GM19468 (cell line): ENCODE results near the gene PRKN.

Experiments
- ATAC-seq: cut with Tn5 transposase; IDR thresholded peaks from one replicate; pipeline ENCODE4 v1.9.1; 2021; ENCODE audit warnings: mild to moderate bottlenecking, moderate library complexity, moderate number of reproducible peaks; ENCODE audit not compliant: unreplicated experiment; ENCODE audit errors: extremely low read depth

PRKN gene

GRCh38 chr6:162712694-162713093 is 14.9 kb downstream of the PRKN start:
- no peak for ATAC-seq

- ATAC-seq: no peak
These were observed 16.2 kb downstream of the PRKN start for GRCh38 chr6:162711376-162711775.

GRCh38 chr6:162710936-162711335 is 16.6 kb downstream of the PRKN start:
- ATAC-seq: no peak

GRCh38 chr6:162710419-162710818 is 17.1 kb downstream of the PRKN start:
- ATAC-seq: no peak

GRCh38 chr6:162709431-162709830 is 18.1 kb downstream of the PRKN start:
- ATAC-seq: no peak

GRCh38 chr6:162708971-162709370 is 18.6 kb downstream of the PRKN start:
- no peak for ATAC-seq

GRCh38 chr6:162706232-162706631 is 21.3 kb downstream of the PRKN start:
- ATAC-seq: no peak

- no peak for ATAC-seq
These were observed 21.8 kb downstream of the PRKN start for GRCh38 chr6:162705736-162706135.

GRCh38 chr6:162704001-162704400 is 23.6 kb downstream of the PRKN start:
- no peak for ATAC-seq

GRCh38 chr6:162702446-162702845 is 25.1 kb downstream of the PRKN start:
- no peak for ATAC-seq

GRCh38 chr6:162701551-162701950 is 26.0 kb downstream of the PRKN start:
- ATAC-seq: no peak

GRCh38 chr6:162700966-162701365 is 26.6 kb downstream of the PRKN start:
- no peak for ATAC-seq

GRCh38 chr6:162699961-162700360 is 27.6 kb downstream of the PRKN start:
- no peak for ATAC-seq

GRCh38 chr6:162698440-162698839 is 29.1 kb downstream of the PRKN start:
- ATAC-seq: no peak

- no peak for ATAC-seq
These were observed 29.6 kb downstream of the PRKN start for GRCh38 chr6:162697872-162698403.

GRCh38 chr6:162690158-162690557 is 37.4 kb downstream of the PRKN start:
- no peak for ATAC-seq

- ATAC-seq: no peak
These were observed 38.7 kb downstream of the PRKN start for GRCh38 chr6:162688751-162689345.

- ATAC-seq: no peak
These were observed 42.0 kb downstream of the PRKN start for GRCh38 chr6:162685586-162685985.

- ATAC-seq: no peak
These were observed 42.6 kb downstream of the PRKN start for GRCh38 chr6:162684961-162685360.

GRCh38 chr6:162684052-162684451 is 43.5 kb downstream of the PRKN start:
- ATAC-seq: no peak

GRCh38 chr6:162683135-162683534 is 44.4 kb downstream of the PRKN start:
- no peak for ATAC-seq

- ATAC-seq: no peak
These were observed 46.1 kb downstream of the PRKN start for GRCh38 chr6:162681447-162681846.
